Chondrocyte (in vitro differentiated cells): Measurements from ENCODE around the gene UROC1. TPM values are rescaled to one million over a fixed set of nuclear protein-coding genes. Genes with fewer than 3 reads are reported as not detected.

Source experiments
- DNase-seq: peaks from one replicate; pipeline ENCODE4 v3.0.0; 2021; ENCODE audit warnings: mixed read lengths, low spot score
- H3K27ac Mint-ChIP-seq: one replicate; pipeline ENCODE4 v1.8.0; 2021; ENCODE audit warnings: mild to moderate bottlenecking, moderate library complexity, mixed read lengths; ENCODE audit not compliant: unreplicated experiment
- H3K27me3 Mint-ChIP-seq: 2 replicates; pipeline ENCODE4 v1.8.0; 2021; ENCODE audit warnings: low read depth, mixed read lengths
- H3K36me3 Mint-ChIP-seq: 2 replicates; pipeline ENCODE4 v1.8.0; 2021; ENCODE audit warnings: low read depth, mixed read lengths
- H3K4me1 Mint-ChIP-seq: 2 replicates; pipeline ENCODE4 v1.8.0; 2021; ENCODE audit warnings: low read depth, mild to moderate bottlenecking, mixed read lengths
- H3K4me3 Mint-ChIP-seq: one replicate; pipeline ENCODE4 v1.8.0; 2021; ENCODE audit warnings: mild to moderate bottlenecking, moderate library complexity, mixed read lengths; ENCODE audit not compliant: unreplicated experiment
- H3K9me3 Mint-ChIP-seq: 2 replicates; pipeline ENCODE4 v1.8.0; 2021; ENCODE audit warnings: low read depth, mixed read lengths
- CTCF ChIP-seq: fragments of 200-600 bp; sonication (generic); IDR thresholded peaks from 2 replicates; pipeline ENCODE4 v1.5.0; 2021; ENCODE audit warnings: antibody characterized with exemption, mild to moderate bottlenecking, moderate library complexity
- total RNA-seq: library from RNA; stranded (reverse); gene quantifications from 3 replicates; pipeline ENCODE4 v1.2.1, GENCODE V29; 2021

Gene UROC1
- total RNA-seq, 1 donor from 2014 or later = not detected

GRCh38 chr3:126460381-126460780, 57.2 kb downstream of the UROC1 start:
- no peak for TF ChIP-seq CTCF
- H3K27me3 Mint-ChIP-seq = no peaks in the 10 kb centered on the region
- no peak overlapping the region for H3K4me3 Mint-ChIP-seq
- H3K27ac Mint-ChIP-seq = no peak overlapping the region
- no peaks in the 10 kb centered on the region for H3K4me1 Mint-ChIP-seq
- H3K9me3 Mint-ChIP-seq = no peaks in the 10 kb centered on the region
- peaks cover 36% of the 10 kb centered on the region for H3K36me3 Mint-ChIP-seq
- no peak for DNase-seq

- TF ChIP-seq CTCF = no peak
- Mint-ChIP-seq H3K9me3 (no peaks in the 10 kb centered on the region), H3K36me3 (peaks cover 33% of the 10 kb centered on the region), H3K4me3 (no peak overlapping the region), H3K4me1 (no peaks in the 10 kb centered on the region), H3K27me3 (no peaks in the 10 kb centered on the region), H3K27ac (no peak overlapping the region)
- no peak for DNase-seq
Observed at GRCh38 chr3:126459763-126460127, 57.8 kb downstream of the UROC1 start.

- DNase-seq = no peak
- no peaks in the 10 kb centered on the region for H3K4me1 Mint-ChIP-seq
- no peaks in the 10 kb centered on the region for H3K27me3 Mint-ChIP-seq
- no peak overlapping the region for H3K27ac Mint-ChIP-seq
- no peak overlapping the region for H3K4me3 Mint-ChIP-seq
- no peak for TF ChIP-seq CTCF
- H3K9me3 Mint-ChIP-seq = no peaks in the 10 kb centered on the region
- peaks cover 33% of the 10 kb centered on the region for H3K36me3 Mint-ChIP-seq
Observed at GRCh38 chr3:126459111-126459762, 58.3 kb downstream of the UROC1 start.

GRCh38 chr3:126456766-126457388, 60.7 kb downstream of the UROC1 start:
- H3K27me3 Mint-ChIP-seq = no peaks in the 10 kb centered on the region
- TF ChIP-seq CTCF = no peak
- peaks cover 34% of the 10 kb centered on the region for H3K36me3 Mint-ChIP-seq

GRCh38 chr3:126456211-126456610, 61.4 kb downstream of the UROC1 start:
- Mint-ChIP-seq H3K27ac (no peak overlapping the region), H3K9me3 (no peaks in the 10 kb centered on the region), H3K4me3 (no peak overlapping the region), H3K4me1 (no peaks in the 10 kb centered on the region), H3K36me3 (peaks cover 34% of the 10 kb centered on the region), H3K27me3 (no peaks in the 10 kb centered on the region)
- no peak for DNase-seq
- no peak for TF ChIP-seq CTCF

More at GRCh38 chr3:126456766-126457388, 60.7 kb downstream of the UROC1 start:
- Mint-ChIP-seq H3K4me1 (no peaks in the 10 kb centered on the region), H3K9me3 (no peaks in the 10 kb centered on the region), H3K4me3 (no peak overlapping the region), H3K27ac (no peak overlapping the region)
- DNase-seq = no peak
